SK-N-SH (cell line): ENCODE results near the gene ERC1. TPM values are rescaled to one million over a fixed set of nuclear protein-coding genes. Genes with fewer than 3 reads are reported as not detected.

ENCODE experiments used
- CTCF ChIA-PET: fragments of 300-600, 350-600 bp; formaldehyde crosslinking; extraction: SDS; loops from one replicate; lab custom pipeline; 2021; lab: Yijun Ruan, JAX
- POLR2A ChIA-PET: fragments of 350-600 bp; sonication (Branson Sonifier 250); formaldehyde crosslinking; extraction: SDS; loops from one replicate; lab custom pipeline; 2020; ENCODE audit warnings: antibody characterized with exemption, inconsistent platforms; lab: Yijun Ruan, JAX
- DNase-seq: peaks from one replicate; pipeline ENCODE4 v3.0.0; 2012
- H2AFZ ChIP-seq: fragments of 200-600 bp; sonication (generic); 2 replicates; pipeline ENCODE4 v1.8.1; 2016; ENCODE audit warnings: antibody characterized with exemption, mild to moderate bottlenecking, low read depth
- H3F3A ChIP-seq: fragments of 200-600 bp; sonication (generic); replicated peaks from 2 replicates; pipeline ENCODE3; 2016; ENCODE audit warnings: antibody characterized with exemption, mild to moderate bottlenecking; ENCODE audit not compliant: insufficient read depth
- H3K27ac ChIP-seq, 2 experiments: fragments of 200-500 bp in 1 of 2; fragments of 200-600 bp in 1 of 2; sonication (Bioruptor generic) in 1 of 2; sonication (generic), shearing (Covaris generic) in 1 of 2; 2 replicates each; pipeline versions ENCODE4 v1.5.1 to v1.6.1; 2014 to 2016; ENCODE audit warnings: low read depth in 2 of 2, inconsistent platforms in 1 of 2, low read length in 1 of 2, mild to moderate bottlenecking in 1 of 2, mixed read lengths in 1 of 2
- H3K27me3 ChIP-seq: fragments of 200-600 bp; sonication (generic), shearing (Covaris generic); 2 replicates; pipeline ENCODE4 v1.6.1; 2016; ENCODE audit warnings: mixed run types; ENCODE audit not compliant: insufficient read depth
- H3K36me3 ChIP-seq, 2 experiments: fragments of 200-500 bp in 1 of 2; fragments of 200-600 bp in 1 of 2; sonication (Bioruptor generic) in 1 of 2; sonication (generic) in 1 of 2; replicated peaks in 1 of 2; 2 replicates each; pipeline versions ENCODE3 to v1.5.1; 2014 to 2016; ENCODE audit warnings: low read length in 1 of 2, mild to moderate bottlenecking in 1 of 2; ENCODE audit not compliant: insufficient read depth in 2 of 2, control insufficient read depth in 1 of 2
- H3K4me1 ChIP-seq, 2 experiments: fragments of 200-500 bp in 1 of 2; fragments of 200-600 bp in 1 of 2; sonication (Bioruptor generic) in 1 of 2; sonication (generic), shearing (Covaris generic) in 1 of 2; 2 replicates each; pipeline versions ENCODE4 v1.5.1 to v1.6.1; 2014 to 2016; ENCODE audit warnings: low read depth in 1 of 2, low read length in 1 of 2, mixed run types in 1 of 2; ENCODE audit not compliant: insufficient read depth in 2 of 2, control insufficient read depth in 1 of 2
- H3K4me2 ChIP-seq: fragments of 200-600 bp; sonication (generic), shearing (Covaris generic); 2 replicates; pipeline ENCODE4 v1.6.1; 2017; ENCODE audit warnings: mixed run types
- H3K4me3 ChIP-seq, 2 experiments: fragments of 200-500 bp in 1 of 2; fragments of 200-600 bp in 1 of 2; sonication (Bioruptor generic) in 1 of 2; sonication (generic), shearing (Covaris generic) in 1 of 2; 2 replicates each; pipeline versions ENCODE4 v1.5.1 to v1.8.1; 2014 to 2016; ENCODE audit warnings: low read depth in 2 of 2, inconsistent platforms in 1 of 2, low read length in 1 of 2, mild to moderate bottlenecking in 1 of 2, mixed read lengths in 1 of 2, moderate library complexity in 1 of 2
- H3K79me2 ChIP-seq: fragments of 200-600 bp; sonication (generic); 2 replicates; pipeline ENCODE4 v1.8.1; 2017; ENCODE audit warnings: mild to moderate bottlenecking; ENCODE audit not compliant: insufficient read depth
- H3K9ac ChIP-seq: fragments of 200-600 bp; sonication (generic); 2 replicates; pipeline ENCODE4 v1.6.1; 2017; ENCODE audit warnings: mixed run types
- H3K9me2 ChIP-seq: fragments of 200-600 bp; sonication (generic); 2 replicates; pipeline ENCODE4 v1.6.1; 2017; ENCODE audit warnings: mixed run types
- H3K9me3 ChIP-seq: fragments of 200-600 bp; sonication (generic); 2 replicates; pipeline ENCODE4 v1.6.1; 2017; ENCODE audit warnings: mixed run types, mild to moderate bottlenecking, moderate library complexity
- H4K20me1 ChIP-seq: fragments of 200-600 bp; sonication (generic); 2 replicates; pipeline ENCODE4 v1.6.1; 2017; ENCODE audit warnings: mild to moderate bottlenecking, mixed run types; ENCODE audit not compliant: insufficient read depth
- CHD2 ChIP-seq: fragments of 150-350 bp; IDR thresholded peaks from 2 replicates; pipeline ENCODE4 v1.6.1; 2018; ENCODE audit warnings: low read length; ENCODE audit not compliant: partially characterized antibody
- CTCF ChIP-seq: fragments of 200-600 bp; sonication (generic); IDR thresholded peaks from 2 replicates; pipeline ENCODE4 v1.6.1; 2017; ENCODE audit warnings: antibody characterized with exemption, mild to moderate bottlenecking, moderate library complexity
- ELF1 ChIP-seq: IDR thresholded peaks from 2 replicates; pipeline ENCODE4 v1.4.0; 2012
- EP300 ChIP-seq, 2 experiments: IDR thresholded peaks; 2 replicates each; pipeline versions ENCODE4 v1.4.0 to v1.6.1; 2012; ENCODE audit warnings: borderline replicate concordance in 1 of 2, low read depth in 1 of 2, low read length in 1 of 2
- EZH2phosphoT487 ChIP-seq: fragments of 200-600 bp; sonication (generic); IDR thresholded peaks from 2 replicates; pipeline ENCODE4 v1.6.1; 2017; ENCODE audit warnings: low read depth, mixed run types, mild to moderate bottlenecking, antibody characterized with exemption, moderate library complexity, borderline replicate concordance
- FOSL2 ChIP-seq: IDR thresholded peaks from 2 replicates; pipeline ENCODE4 v1.4.0; 2012; ENCODE audit warnings: low read depth, mild to moderate bottlenecking, moderate library complexity, borderline replicate concordance
- FOXM1 ChIP-seq: IDR thresholded peaks from 2 replicates; pipeline ENCODE4 v1.4.0; 2012; ENCODE audit warnings: low read depth, mild to moderate bottlenecking
- GABPA ChIP-seq: IDR thresholded peaks from 2 replicates; pipeline ENCODE4 v1.4.0; 2012; ENCODE audit warnings: low read depth, mild to moderate bottlenecking
- JUND ChIP-seq: IDR thresholded peaks from 2 replicates; pipeline ENCODE4 v1.4.0; 2012
- MAX ChIP-seq: IDR thresholded peaks from 2 replicates; pipeline ENCODE4 v1.4.0; 2012; ENCODE audit warnings: low read depth
- MXI1 ChIP-seq: IDR thresholded peaks from 2 replicates; pipeline ENCODE4 v1.6.1; 2012; ENCODE audit warnings: mild to moderate bottlenecking, low read depth, low read length, improper control_type of control experiment
- NFIC ChIP-seq: IDR thresholded peaks from 2 replicates; pipeline ENCODE4 v1.4.0; 2012; ENCODE audit warnings: borderline replicate concordance
- PBX3 ChIP-seq: IDR thresholded peaks from 2 replicates; pipeline ENCODE4; 2012
- RAD21 ChIP-seq: IDR thresholded peaks from 2 replicates; pipeline ENCODE4 v1.6.1; 2012; ENCODE audit warnings: mild to moderate bottlenecking, low read length
- RFX5 ChIP-seq: IDR thresholded peaks from 2 replicates; pipeline ENCODE4 v1.6.1; 2012; ENCODE audit warnings: mild to moderate bottlenecking, improper control_type of control experiment, low read length
- SIN3A ChIP-seq: IDR thresholded peaks from 2 replicates; pipeline ENCODE4 v1.6.1; 2012; ENCODE audit warnings: low read depth, mild to moderate bottlenecking, low read length, moderate library complexity, borderline replicate concordance
- TCF12 ChIP-seq: IDR thresholded peaks from 2 replicates; pipeline ENCODE4 v1.4.0; 2012
- TEAD4 ChIP-seq: IDR thresholded peaks from 2 replicates; pipeline ENCODE4 v1.4.0; 2012; ENCODE audit warnings: mild to moderate bottlenecking, borderline replicate concordance; ENCODE audit not compliant: insufficient read depth
- USF1 ChIP-seq: IDR thresholded peaks from 2 replicates; pipeline ENCODE4 v1.4.0; 2012; ENCODE audit warnings: low read depth, borderline replicate concordance
- USF2 ChIP-seq: fragments of 150-350 bp; IDR thresholded peaks from 2 replicates; pipeline ENCODE4 v1.6.1; 2017; ENCODE audit warnings: antibody characterized with exemption, low read length, low read depth, borderline replicate concordance
- ZBTB33 ChIP-seq: IDR thresholded peaks from 2 replicates; pipeline ENCODE4 v1.4.0; 2012; ENCODE audit warnings: low read depth, borderline replicate concordance
- WGBS: methylation state at CpG from one replicate; pipeline ENCODE4 v1.1.6; 2017; ENCODE audit warnings: low lambda C conversion rate; 5-methylcytosine and 5-hydroxymethylcytosine counted together
- polyA plus RNA-seq, 3 experiments: library from polyadenylated mRNA; depleted of rRNA; stranded (reverse); fragments of >200 nt; gene quantifications; 2 replicates each; pipeline ENCODE4 v1.2.3, GENCODE V29; 2012

ERC1 gene
- polyA plus RNA-seq, 1 of the 3 experiments (the other 2 are of a cell fraction), result 7.5 TPM

GRCh38 chr12:1453810-1454209, 462.8 kb downstream of the ERC1 start:
- H3K4me3 ChIP-seq, result no peak overlapping the region
- DNase-seq, result no peak
- H3K79me2 ChIP-seq, result peaks cover 2% of the 10 kb centered on the region; the same call in 1 of the 2 replicates
- H2AFZ ChIP-seq, result no peak overlapping the region
- peaks cover 0 to 6% of the 10 kb centered on the region in 2 experiments; a peak in 2 of 4 replicates for H3K4me1 ChIP-seq
- H3K9me3 ChIP-seq, result no peaks in the 10 kb centered on the region
- no peaks in the 10 kb centered on the region for H3K27me3 ChIP-seq
- no peaks in the 10 kb centered on the region for H3K9me2 ChIP-seq
- peaks cover 0 to 7% of the 10 kb centered on the region in 2 experiments for H3K36me3 ChIP-seq
- TF ChIP-seq ZBTB33 (no peak), EZH2phosphoT487 (no peak), RFX5 (no peak), ELF1 (no peak), USF1 (no peak), PBX3 (no peak), FOSL2 (no peak), GABPA (no peak), MAX (no peak), NFIC (no peak)
- peaks cover 12% of the 10 kb centered on the region for H3F3A ChIP-seq
- H3K9ac ChIP-seq, result no peak overlapping the region
- no peak overlapping the region for H3K4me2 ChIP-seq
- POLR2A ChIA-PET, result no interaction called here
- no peak overlapping the region for H3K27ac ChIP-seq
- H4K20me1 ChIP-seq, result no peaks in the 10 kb centered on the region
- CTCF ChIA-PET, result interaction anchor here (0.7 to 0.9 kb wide), 2 partner anchors 11 to 336 kb away, joined by 3 read pairs; no protein-coding TSS in a partner anchor
- WGBS, result 94% methylated on average over 2 of the region's 6 CpGs

- Histone ChIP-seq H3K9me2 (no peaks in the 10 kb centered on the region), H3F3A (peaks cover 12% of the 10 kb centered on the region), H2AFZ (no peak overlapping the region), H3K4me1 (peaks cover 0 to 6% of the 10 kb centered on the region in 2 experiments; a peak in 2 of 4 replicates), H3K4me2 (no peak overlapping the region), H3K9ac (no peak overlapping the region), H3K4me3 (no peak overlapping the region), H3K9me3 (no peaks in the 10 kb centered on the region; the same call in 1 of the 2 replicates), H4K20me1 (no peaks in the 10 kb centered on the region), H3K27ac (no peak overlapping the region), H3K79me2 (peaks cover 2% of the 10 kb centered on the region; the same call in 1 of the 2 replicates), H3K27me3 (no peaks in the 10 kb centered on the region), H3K36me3 (peaks cover 0 to 14% of the 10 kb centered on the region in 2 experiments)
- no peak for DNase-seq
- CTCF ChIA-PET, result interaction anchor here (1.7 kb wide), 1 partner anchor 14 kb away, joined by 4 read pairs; no protein-coding TSS in a partner anchor
- 97% methylated on average over 7 of the region's 7 CpGs for WGBS
- POLR2A ChIA-PET, result no interaction called here
- TF ChIP-seq EP300 (IDR thresholded peaks at IDR 0.05; ENCODE audit: borderline replicate concordance in 1 of 2, low read depth in 1 of 2, low read length in 1 of 2), result no peak
- TF ChIP-seq SIN3A, result no peak
- TF ChIP-seq JUND, result no peak
- TF ChIP-seq USF1, result no peak
- TF ChIP-seq GABPA, result no peak
- no peak for TF ChIP-seq CTCF
- TF ChIP-seq CHD2, result no peak
- TF ChIP-seq TCF12, result no peak
- TF ChIP-seq FOXM1, result no peak
- no peak for TF ChIP-seq TEAD4
- no peak for TF ChIP-seq RAD21
- no peak for TF ChIP-seq MXI1
- no peak for TF ChIP-seq USF2
These were observed 465.9 kb downstream of the ERC1 start for GRCh38 chr12:1456885-1457284.
